ENCODE results near the gene EHBP1. TPM values are rescaled to one million over a fixed set of nuclear protein-coding genes. Genes with fewer than 3 reads are reported as not detected.

The EHBP1 gene
- total and polyA plus RNA-seq, 5 donors from 2014 or later, result 8.5 to 25.6 (median 10.0) TPM

- Mint-ChIP-seq H3K4me3 (no peak overlapping the region), H3K27ac (no peak overlapping the region), H3K27me3 (no peaks in the 10 kb centered on the region), H3K4me1 (peaks cover 0 to 16% (median 2%) of the 10 kb centered on the region in 4 donors), H3K36me3 (peaks cover 2% of the 10 kb centered on the region), H3K9me3 (peaks cover 0 to 7% (median 0%) of the 10 kb centered on the region in 7 donors)
- Histone ChIP-seq H3K4me3 (ENCODE audit: low read depth, low read length) (no peak overlapping the region), H3K27ac (ENCODE audit: insufficient read depth, low read length, poor library complexity, severe bottlenecking) (no peak overlapping the region), H3K9me3 (ENCODE audit: control insufficient read depth in 2 of 2, low read length in 2 of 2) (no peaks in the 10 kb centered on the region), H3K27me3 (ENCODE audit: control insufficient read depth, insufficient read depth, low read length) (no peaks in the 10 kb centered on the region), H3K4me1 (ENCODE audit: control insufficient read depth, insufficient read depth, low read length, poor library complexity, severe bottlenecking) (no peaks in the 10 kb centered on the region), H3K36me3 (ENCODE audit: control insufficient read depth, insufficient read depth, low read length) (no peaks in the 10 kb centered on the region)
- DNase-seq (no peak), ATAC-seq (ENCODE audit: low read depth in 2 of 2) (no peak)
Measured at GRCh38 chr2:62812921-62813825, 107.7 kb downstream of the EHBP1 start.

- Mint-ChIP-seq H3K27me3 (no peaks in the 10 kb centered on the region), H3K27ac (no peak overlapping the region), H3K9me3 (peaks cover 0 to 5% (median 0%) of the 10 kb centered on the region in 7 donors), H3K36me3 (no peaks in the 10 kb centered on the region), H3K4me3 (no peak overlapping the region), H3K4me1 (peaks cover 0 to 12% (median 2%) of the 10 kb centered on the region in 4 donors)
- Histone ChIP-seq H3K36me3 (ENCODE audit: control insufficient read depth, insufficient read depth, low read length) (no peaks in the 10 kb centered on the region), H3K27me3 (ENCODE audit: control insufficient read depth, insufficient read depth, low read length) (no peaks in the 10 kb centered on the region), H3K4me1 (ENCODE audit: control insufficient read depth, insufficient read depth, low read length, poor library complexity, severe bottlenecking) (no peaks in the 10 kb centered on the region), H3K27ac (ENCODE audit: insufficient read depth, low read length, poor library complexity, severe bottlenecking) (no peak overlapping the region), H3K9me3 (ENCODE audit: control insufficient read depth in 2 of 2, low read length in 2 of 2) (no peaks in the 10 kb centered on the region), H3K4me3 (ENCODE audit: low read depth, low read length) (no peak overlapping the region)
- no peak for ATAC-seq (ENCODE audit: low read depth in 2 of 2)
- DNase-seq, result no peak
Measured at GRCh38 chr2:62814123-62814522, 108.6 kb downstream of the EHBP1 start.

DNA sequence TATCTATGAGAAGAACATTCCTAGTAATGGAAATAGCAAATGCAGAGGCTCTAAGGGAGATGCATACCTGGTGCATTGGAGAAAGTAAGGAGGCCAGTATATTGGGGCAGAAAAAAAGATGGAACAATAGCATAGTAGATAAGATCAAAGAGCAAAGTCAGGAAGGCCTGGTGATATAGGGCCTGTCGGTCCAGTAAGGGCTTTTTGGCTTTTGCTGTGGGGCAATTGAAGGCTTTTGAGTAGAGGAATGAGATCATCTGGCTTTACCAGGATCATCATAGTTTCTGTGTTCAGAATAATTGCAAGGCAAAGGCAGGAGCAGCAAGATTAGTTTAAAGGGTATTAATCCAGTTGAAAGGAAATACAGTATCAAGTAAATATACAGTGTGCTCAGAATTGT, 111.8 kb downstream of the EHBP1 start:
- H3K4me1 ChIP-seq (ENCODE audit: control insufficient read depth, insufficient read depth, low read length, poor library complexity, severe bottlenecking), result no peaks in the 10 kb centered on the region
- Mint-ChIP-seq H3K4me3 (no peak overlapping the region), H3K27me3 (no peaks in the 10 kb centered on the region), H3K9me3 (peaks cover 0 to 4% (median 0%) of the 10 kb centered on the region in 7 donors), H3K27ac (no peak overlapping the region), H3K36me3 (no peaks in the 10 kb centered on the region), H3K4me1 (peaks cover 0 to 11% (median 3%) of the 10 kb centered on the region in 4 donors)
- no peaks in the 10 kb centered on the region for H3K36me3 ChIP-seq (ENCODE audit: control insufficient read depth, insufficient read depth, low read length)
- DNase-seq (no peak), ATAC-seq (ENCODE audit: low read depth in 2 of 2) (no peak)
- H3K27ac ChIP-seq (ENCODE audit: insufficient read depth, low read length, poor library complexity, severe bottlenecking), result no peak overlapping the region
- no peak overlapping the region for H3K4me3 ChIP-seq (ENCODE audit: low read depth, low read length)
- H3K9me3 ChIP-seq (ENCODE audit: control insufficient read depth in 2 of 2, low read length in 2 of 2), result no peaks in the 10 kb centered on the region
- H3K27me3 ChIP-seq (ENCODE audit: control insufficient read depth, insufficient read depth, low read length), result no peaks in the 10 kb centered on the region

GRCh38 chr2:62817995-62818713, 112.6 kb downstream of the EHBP1 start:
- Mint-ChIP-seq H3K27ac (no peak overlapping the region), H3K27me3 (no peaks in the 10 kb centered on the region), H3K4me1 (peaks cover 0 to 16% (median 3%) of the 10 kb centered on the region in 4 donors), H3K36me3 (no peaks in the 10 kb centered on the region), H3K9me3 (peaks cover 0 to 4% (median 0%) of the 10 kb centered on the region in 7 donors), H3K4me3 (no peak overlapping the region)
- Histone ChIP-seq H3K4me3 (ENCODE audit: low read depth, low read length) (no peak overlapping the region), H3K9me3 (ENCODE audit: control insufficient read depth in 2 of 2, low read length in 2 of 2) (no peaks in the 10 kb centered on the region), H3K4me1 (ENCODE audit: control insufficient read depth, insufficient read depth, low read length, poor library complexity, severe bottlenecking) (no peaks in the 10 kb centered on the region), H3K36me3 (ENCODE audit: control insufficient read depth, insufficient read depth, low read length) (no peaks in the 10 kb centered on the region), H3K27me3 (ENCODE audit: control insufficient read depth, insufficient read depth, low read length) (no peaks in the 10 kb centered on the region), H3K27ac (ENCODE audit: insufficient read depth, low read length, poor library complexity, severe bottlenecking) (no peak overlapping the region)
- DNase-seq (no peak), ATAC-seq (ENCODE audit: low read depth in 2 of 2) (no peak)

DNA sequence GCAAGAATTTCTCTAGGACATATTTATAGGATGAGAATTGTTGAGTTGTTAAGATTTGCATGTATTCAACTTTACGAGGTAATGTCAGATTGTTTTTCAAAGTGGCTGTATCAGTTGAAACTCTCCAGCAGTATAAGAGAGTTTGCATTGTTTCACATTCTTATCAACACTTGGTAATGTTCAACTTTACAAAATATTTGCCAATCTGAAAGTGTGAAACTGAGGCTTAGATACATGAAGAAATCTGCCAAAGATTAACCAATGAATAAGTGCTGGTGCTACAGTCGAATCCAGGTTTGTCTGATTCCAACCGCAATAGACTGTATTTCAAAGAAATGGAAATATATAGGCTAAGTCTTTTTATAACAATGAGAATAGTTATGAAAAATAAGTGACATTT, 117.0 kb downstream of the EHBP1 start:
- H3K27me3 Mint-ChIP-seq, result no peaks in the 10 kb centered on the region
- H3K4me3 Mint-ChIP-seq, result no peak overlapping the region
- no peak for DNase-seq
- H3K4me3 ChIP-seq (ENCODE audit: low read depth, low read length), result no peak overlapping the region
- peaks cover 0 to 2% (median 0%) of the 10 kb centered on the region in 7 donors for H3K9me3 Mint-ChIP-seq
- no peaks in the 10 kb centered on the region for H3K4me1 ChIP-seq (ENCODE audit: control insufficient read depth, insufficient read depth, low read length, poor library complexity, severe bottlenecking)
- no peak overlapping the region for H3K27ac ChIP-seq (ENCODE audit: insufficient read depth, low read length, poor library complexity, severe bottlenecking)
- no peak for ATAC-seq (ENCODE audit: low read depth in 2 of 2)
- peaks cover 7% of the 10 kb centered on the region for H3K36me3 ChIP-seq (ENCODE audit: control insufficient read depth, insufficient read depth, low read length)
- peaks cover 0 to 20% (median 0%) of the 10 kb centered on the region in 4 donors for H3K4me1 Mint-ChIP-seq
- H3K27ac Mint-ChIP-seq, result no peak overlapping the region
- H3K27me3 ChIP-seq (ENCODE audit: control insufficient read depth, insufficient read depth, low read length), result no peaks in the 10 kb centered on the region
- H3K9me3 ChIP-seq (ENCODE audit: control insufficient read depth in 2 of 2, low read length in 2 of 2), result no peaks in the 10 kb centered on the region
- peaks cover 14% of the 10 kb centered on the region for H3K36me3 Mint-ChIP-seq

DNA sequence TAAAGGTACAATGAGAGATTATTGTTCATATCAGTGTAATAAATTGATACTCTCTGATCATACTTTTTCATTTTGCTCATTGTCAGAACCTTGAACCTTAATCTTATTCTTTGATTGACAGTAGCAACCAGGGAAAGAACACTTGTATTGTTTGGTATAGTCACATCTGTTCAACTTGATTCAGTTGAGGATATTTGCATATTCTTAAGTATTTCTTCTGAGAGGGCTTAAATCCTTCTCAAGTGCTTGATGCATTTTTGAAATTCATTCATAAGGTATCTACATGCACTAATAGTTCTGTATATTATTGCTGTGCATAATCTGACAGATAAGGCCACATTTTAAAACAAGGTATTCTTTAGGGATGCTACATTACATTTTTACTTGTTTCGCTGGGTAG, 118.9 kb downstream of the EHBP1 start:
- no peak overlapping the region for H3K4me3 Mint-ChIP-seq
- ATAC-seq (ENCODE audit: low read depth in 2 of 2), result no peak
- peaks cover 21% of the 10 kb centered on the region for H3K36me3 Mint-ChIP-seq
- H3K4me1 ChIP-seq (ENCODE audit: control insufficient read depth, insufficient read depth, low read length, poor library complexity, severe bottlenecking), result no peaks in the 10 kb centered on the region
- H3K9me3 Mint-ChIP-seq, result peaks cover 0 to 2% (median 0%) of the 10 kb centered on the region in 7 donors
- H3K4me3 ChIP-seq (ENCODE audit: low read depth, low read length), result no peak overlapping the region
- no peak for DNase-seq
- peaks cover 7% of the 10 kb centered on the region for H3K36me3 ChIP-seq (ENCODE audit: control insufficient read depth, insufficient read depth, low read length)
- H3K9me3 ChIP-seq (ENCODE audit: control insufficient read depth in 2 of 2, low read length in 2 of 2), result no peaks in the 10 kb centered on the region
- H3K4me1 Mint-ChIP-seq, result peaks cover 0 to 16% (median 0%) of the 10 kb centered on the region in 4 donors
- no peak overlapping the region for H3K27ac Mint-ChIP-seq
- no peak overlapping the region for H3K27ac ChIP-seq (ENCODE audit: insufficient read depth, low read length, poor library complexity, severe bottlenecking)
- no peaks in the 10 kb centered on the region for H3K27me3 ChIP-seq (ENCODE audit: control insufficient read depth, insufficient read depth, low read length)
- no peaks in the 10 kb centered on the region for H3K27me3 Mint-ChIP-seq

DNA sequence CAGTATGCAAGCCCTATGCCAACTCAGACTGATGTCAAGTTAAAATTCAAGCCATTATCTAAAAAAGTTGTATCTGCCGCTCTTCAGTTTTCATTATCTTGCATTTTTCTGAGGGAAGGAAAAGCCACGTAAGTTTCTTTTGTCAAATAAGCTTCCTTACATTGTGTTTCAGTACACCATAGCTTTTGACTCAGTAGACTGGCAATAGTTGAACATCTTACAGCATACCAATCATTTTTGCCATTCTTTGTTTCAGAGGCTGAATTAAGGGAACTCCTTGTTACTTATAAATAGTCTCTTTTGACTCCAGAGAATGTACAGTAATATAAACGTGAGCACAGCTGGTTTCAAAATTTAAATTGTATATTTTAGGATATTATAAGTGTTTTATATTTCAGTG, 120.6 kb downstream of the EHBP1 start:
- peaks cover 0 to 9% (median 0%) of the 10 kb centered on the region in 4 donors for H3K4me1 Mint-ChIP-seq
- peaks cover 0 to 2% (median 0%) of the 10 kb centered on the region in 7 donors for H3K9me3 Mint-ChIP-seq
- H3K27me3 Mint-ChIP-seq, result no peaks in the 10 kb centered on the region
- peaks cover 30% of the 10 kb centered on the region for H3K36me3 Mint-ChIP-seq
- H3K4me3 Mint-ChIP-seq, result no peak overlapping the region
- Histone ChIP-seq H3K36me3 (ENCODE audit: control insufficient read depth, insufficient read depth, low read length) (peaks cover 7% of the 10 kb centered on the region), H3K27ac (ENCODE audit: insufficient read depth, low read length, poor library complexity, severe bottlenecking) (no peak overlapping the region), H3K27me3 (ENCODE audit: control insufficient read depth, insufficient read depth, low read length) (no peaks in the 10 kb centered on the region), H3K4me1 (ENCODE audit: control insufficient read depth, insufficient read depth, low read length, poor library complexity, severe bottlenecking) (no peaks in the 10 kb centered on the region), H3K4me3 (ENCODE audit: low read depth, low read length) (no peak overlapping the region), H3K9me3 (ENCODE audit: control insufficient read depth in 2 of 2, low read length in 2 of 2) (no peaks in the 10 kb centered on the region)
- no peak for DNase-seq
- H3K27ac Mint-ChIP-seq, result no peak overlapping the region
- ATAC-seq (ENCODE audit: low read depth in 2 of 2), result no peak

Measured in CD4-positive, CD25-positive, alpha-beta regulatory T cell (primary cell).